Measurements from ENCODE around the gene CPM.

GRCh38 chr12:68953536-68953935, 20.6 kb upstream of the CPM start:
- TF ChIP-seq POLR2A (IDR thresholded peaks at IDR 0.05) (no peak), CTCF (IDR thresholded peaks at IDR 0.05) (no peak)

Measured in lower leg skin (tissue), 3 donors.